ENCODE data around the gene ZBTB49. TPM values are rescaled to one million over a fixed set of nuclear protein-coding genes. Genes with fewer than 3 reads are reported as not detected.

Gene ZBTB49
- total RNA-seq, 1 donor = 6.2 TPM

DNA sequence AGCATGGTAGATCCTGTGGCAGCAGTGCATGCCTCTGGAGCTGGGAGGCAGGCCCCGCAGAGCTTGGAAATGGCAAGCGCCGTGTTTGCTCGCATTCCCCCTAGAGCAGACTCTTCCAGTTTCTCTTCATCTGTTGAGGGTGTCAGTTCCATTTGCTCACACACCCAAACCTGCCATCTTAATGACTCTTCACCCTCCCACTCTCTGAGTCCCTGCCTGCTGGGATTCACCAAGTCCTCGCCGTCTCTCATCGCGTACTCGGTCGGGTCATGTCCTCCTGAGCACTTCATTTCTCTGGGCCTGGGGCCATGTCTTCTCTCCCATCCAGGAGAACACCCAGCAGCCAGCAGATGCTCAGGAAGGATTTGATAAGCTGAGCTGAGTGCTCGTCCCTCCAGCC is 16.9 kb downstream of the ZBTB49 start:
- no peak overlapping the region for H3K4me3 ChIP-seq (ENCODE audit: insufficient read depth, low read length)
- H3K4me2 ChIP-seq (ENCODE audit: insufficient read depth, low read length) = no peak overlapping the region
- H3K27ac ChIP-seq (ENCODE audit: low read depth, low read length) = no peak overlapping the region
- no peak for DNase-seq (ENCODE audit: insufficient read length, low spot score, missing footprints)
- peaks cover 17% of the 10 kb centered on the region for H3K79me2 ChIP-seq (ENCODE audit: insufficient read depth, low read length)
- TF ChIP-seq, protein P1, sequence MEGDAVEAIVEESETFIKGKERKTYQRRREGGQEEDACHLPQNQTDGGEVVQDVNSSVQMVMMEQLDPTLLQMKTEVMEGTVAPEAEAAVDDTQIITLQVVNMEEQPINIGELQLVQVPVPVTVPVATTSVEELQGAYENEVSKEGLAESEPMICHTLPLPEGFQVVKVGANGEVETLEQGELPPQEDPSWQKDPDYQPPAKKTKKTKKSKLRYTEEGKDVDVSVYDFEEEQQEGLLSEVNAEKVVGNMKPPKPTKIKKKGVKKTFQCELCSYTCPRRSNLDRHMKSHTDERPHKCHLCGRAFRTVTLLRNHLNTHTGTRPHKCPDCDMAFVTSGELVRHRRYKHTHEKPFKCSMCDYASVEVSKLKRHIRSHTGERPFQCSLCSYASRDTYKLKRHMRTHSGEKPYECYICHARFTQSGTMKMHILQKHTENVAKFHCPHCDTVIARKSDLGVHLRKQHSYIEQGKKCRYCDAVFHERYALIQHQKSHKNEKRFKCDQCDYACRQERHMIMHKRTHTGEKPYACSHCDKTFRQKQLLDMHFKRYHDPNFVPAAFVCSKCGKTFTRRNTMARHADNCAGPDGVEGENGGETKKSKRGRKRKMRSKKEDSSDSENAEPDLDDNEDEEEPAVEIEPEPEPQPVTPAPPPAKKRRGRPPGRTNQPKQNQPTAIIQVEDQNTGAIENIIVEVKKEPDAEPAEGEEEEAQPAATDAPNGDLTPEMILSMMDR (IDR thresholded peaks at IDR 0.05; ENCODE audit: extremely low read depth, low read depth, low read length) = no peak
- H3K4me1 ChIP-seq (ENCODE audit: insufficient read depth, low read length) = peaks cover 12% of the 10 kb centered on the region
- no peaks in the 10 kb centered on the region for H3K9me3 ChIP-seq (ENCODE audit: low read depth, low read length)
- H4K20me1 ChIP-seq (ENCODE audit: insufficient read depth, low read length) = no peaks in the 10 kb centered on the region
- no peak overlapping the region for H2AFZ ChIP-seq (ENCODE audit: low read length)
- peaks cover 13% of the 10 kb centered on the region for H3K36me3 ChIP-seq (ENCODE audit: insufficient read depth, low read length)
- no peaks in the 10 kb centered on the region for H3K27me3 ChIP-seq (ENCODE audit: insufficient read depth, low read length)

DNA sequence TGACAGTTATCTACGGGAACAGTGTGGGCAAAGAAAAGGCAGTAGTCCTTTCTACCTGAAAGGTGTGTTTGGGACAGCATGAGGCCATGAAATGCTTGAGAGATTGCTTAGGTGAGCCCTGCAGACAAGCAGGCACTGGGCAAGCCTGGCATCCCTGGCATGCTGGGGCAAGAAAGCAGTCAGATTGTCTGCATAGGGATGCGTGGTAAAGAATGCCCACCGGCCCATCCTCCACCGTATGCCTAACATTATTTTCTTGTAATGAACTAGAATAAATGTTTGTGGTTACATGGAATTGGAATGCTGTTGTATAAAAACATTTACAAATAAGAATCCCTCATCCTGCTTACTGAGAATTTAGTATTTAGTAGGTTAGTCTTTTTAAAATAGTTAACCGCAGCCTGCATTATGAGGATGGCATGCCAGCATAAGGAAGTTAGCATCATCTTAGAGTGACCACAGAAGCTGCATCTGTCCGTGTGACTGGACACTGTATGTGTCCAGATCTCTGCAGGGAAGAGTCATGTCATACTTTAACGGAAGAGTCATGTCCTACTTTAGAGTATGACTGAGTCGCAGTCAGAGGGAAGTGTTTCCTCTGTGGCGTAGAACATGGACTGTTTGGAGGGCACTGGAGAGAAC is 18.9 kb downstream of the ZBTB49 start:
- H3K4me3 ChIP-seq (ENCODE audit: insufficient read depth, low read length) = no peak overlapping the region
- peak overlapping the region; percentile 72 for H3K27ac ChIP-seq (ENCODE audit: low read depth, low read length)
- DNase-seq (ENCODE audit: insufficient read length, low spot score, missing footprints) = no peak
- H3K79me2 ChIP-seq (ENCODE audit: insufficient read depth, low read length) = peaks cover 17% of the 10 kb centered on the region
- H3K9me3 ChIP-seq (ENCODE audit: low read depth, low read length) = no peaks in the 10 kb centered on the region
- peaks cover 12% of the 10 kb centered on the region for H3K4me1 ChIP-seq (ENCODE audit: insufficient read depth, low read length)
- H4K20me1 ChIP-seq (ENCODE audit: insufficient read depth, low read length) = no peaks in the 10 kb centered on the region
- peaks cover 13% of the 10 kb centered on the region for H3K36me3 ChIP-seq (ENCODE audit: insufficient read depth, low read length)
- no peaks in the 10 kb centered on the region for H3K27me3 ChIP-seq (ENCODE audit: insufficient read depth, low read length)
- peak overlapping the region; percentile 47 for H3K4me2 ChIP-seq (ENCODE audit: insufficient read depth, low read length)
- TF ChIP-seq, protein P1 (IDR thresholded peaks at IDR 0.05; ENCODE audit: extremely low read depth, low read depth, low read length) = no peak
- no peak overlapping the region for H2AFZ ChIP-seq (ENCODE audit: low read length)

DNA sequence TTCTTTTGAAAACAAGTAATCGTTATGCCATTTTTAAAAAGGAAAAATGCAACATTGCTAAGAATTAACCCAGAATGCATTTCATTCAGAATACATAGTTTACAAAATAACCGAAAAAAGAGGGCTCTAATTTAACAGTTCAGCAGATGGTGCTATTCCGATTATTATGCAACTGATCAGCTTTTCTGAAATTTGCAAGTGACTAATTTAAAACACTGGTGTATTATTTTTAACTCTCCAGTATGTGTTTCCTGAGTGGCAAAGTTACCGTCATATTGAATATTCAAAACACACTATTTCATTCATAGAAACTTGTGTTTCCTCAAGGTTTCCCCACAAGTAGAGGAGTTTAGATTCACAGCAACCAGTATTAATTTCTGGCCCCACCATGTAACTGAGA is 21.1 kb downstream of the ZBTB49 start:
- no peak overlapping the region for H3K27ac ChIP-seq (ENCODE audit: low read depth, low read length)
- TF ChIP-seq, protein P1 (IDR thresholded peaks at IDR 0.05; ENCODE audit: extremely low read depth, low read depth, low read length) = no peak
- H2AFZ ChIP-seq (ENCODE audit: low read length) = no peak overlapping the region
- no peak overlapping the region for H3K4me2 ChIP-seq (ENCODE audit: insufficient read depth, low read length)
- no peaks in the 10 kb centered on the region for H3K9me3 ChIP-seq (ENCODE audit: low read depth, low read length)
- H3K4me1 ChIP-seq (ENCODE audit: insufficient read depth, low read length) = peaks cover 12% of the 10 kb centered on the region
- H3K27me3 ChIP-seq (ENCODE audit: insufficient read depth, low read length) = no peaks in the 10 kb centered on the region
- DNase-seq (ENCODE audit: insufficient read length, low spot score, missing footprints) = no peak
- peaks cover 30% of the 10 kb centered on the region for H3K36me3 ChIP-seq (ENCODE audit: insufficient read depth, low read length)
- no peak overlapping the region for H3K4me3 ChIP-seq (ENCODE audit: insufficient read depth, low read length)
- H4K20me1 ChIP-seq (ENCODE audit: insufficient read depth, low read length) = no peaks in the 10 kb centered on the region
- H3K79me2 ChIP-seq (ENCODE audit: insufficient read depth, low read length) = peaks cover 17% of the 10 kb centered on the region

DNA sequence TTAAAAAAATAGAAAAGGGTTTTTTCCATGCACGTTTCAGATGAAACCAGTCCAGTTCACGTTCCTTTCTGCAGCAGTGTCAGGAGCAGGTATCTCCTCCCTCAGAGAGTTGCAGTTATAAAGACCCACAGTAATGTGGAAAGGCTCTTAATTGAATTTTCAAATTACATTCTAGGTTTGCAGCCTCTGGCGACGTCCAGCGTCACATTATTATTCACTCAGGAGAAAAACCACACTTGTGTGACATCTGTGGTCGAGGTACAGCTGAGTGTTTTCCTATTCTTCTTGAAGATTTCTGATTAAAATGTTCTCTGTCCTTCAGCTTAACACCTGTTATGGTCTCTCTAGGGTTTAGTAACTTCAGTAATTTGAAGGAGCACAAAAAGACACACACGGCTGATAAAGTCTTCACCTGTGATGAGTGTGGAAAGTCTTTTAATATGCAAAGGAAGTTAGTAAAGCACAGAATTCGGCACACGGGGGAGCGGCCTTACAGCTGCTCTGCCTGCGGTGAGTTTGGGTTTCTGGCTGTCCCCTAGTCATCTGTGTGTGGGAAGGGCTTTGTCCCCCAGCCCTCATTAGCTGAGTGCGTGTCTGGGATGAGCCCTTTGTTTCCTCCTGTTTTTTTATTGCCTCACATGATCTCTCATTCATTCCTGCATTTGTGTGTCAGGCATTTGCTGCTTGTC is 25.6 kb downstream of the ZBTB49 start:
- no peak for DNase-seq (ENCODE audit: insufficient read length, low spot score, missing footprints)
- TF ChIP-seq, protein P1 (IDR thresholded peaks at IDR 0.05; ENCODE audit: extremely low read depth, low read depth, low read length) = no peak
- no peak overlapping the region for H3K4me3 ChIP-seq (ENCODE audit: insufficient read depth, low read length)
- no peak overlapping the region for H2AFZ ChIP-seq (ENCODE audit: low read length)
- H3K4me2 ChIP-seq (ENCODE audit: insufficient read depth, low read length) = no peak overlapping the region
- H3K4me1 ChIP-seq (ENCODE audit: insufficient read depth, low read length) = no peaks in the 10 kb centered on the region
- H4K20me1 ChIP-seq (ENCODE audit: insufficient read depth, low read length) = no peaks in the 10 kb centered on the region
- H3K9me3 ChIP-seq (ENCODE audit: low read depth, low read length) = no peaks in the 10 kb centered on the region
- H3K27ac ChIP-seq (ENCODE audit: low read depth, low read length) = no peak overlapping the region
- H3K36me3 ChIP-seq (ENCODE audit: insufficient read depth, low read length) = peaks cover 34% of the 10 kb centered on the region
- H3K79me2 ChIP-seq (ENCODE audit: insufficient read depth, low read length) = no peaks in the 10 kb centered on the region
- H3K27me3 ChIP-seq (ENCODE audit: insufficient read depth, low read length) = no peaks in the 10 kb centered on the region
